C4-2B (cell line): ENCODE measurements around the gene STRN3.
A peak's percentile ranks its signal among the peaks of the same experiment; 100 is the strongest.

Experiments used
- H3K27ac ChIP-seq: fragments of 450-650 bp; 2 replicates; pipeline ENCODE4 v1.5.1; 2017
- CTCF ChIP-seq: fragments of 450-650 bp; conservative IDR thresholded peaks from 2 replicates; pipeline ENCODE4 v1.5.1; 2017; ENCODE audit warnings: mild to moderate bottlenecking
- ZFX ChIP-seq: fragments of 450-650 bp; IDR thresholded peaks from 2 replicates; pipeline ENCODE4 v1.6.1; 2017

STRN3 gene

GRCh38 chr14:30990770-30991169 lies 35.4 kb downstream of the STRN3 start:
- no peak overlapping the region for H3K27ac ChIP-seq

GRCh38 chr14:30988509-30988908 lies 37.7 kb downstream of the STRN3 start:
- H3K27ac ChIP-seq = no peak overlapping the region

More at GRCh38 chr14:30990770-30991169, 35.4 kb downstream of the STRN3 start:
- TF ChIP-seq CTCF = no peak
- TF ChIP-seq ZFX = no peak

GRCh38 chr14:30985796-30986195 lies 40.4 kb downstream of the STRN3 start:
- TF ChIP-seq CTCF (no peak), ZFX (no peak)

More at GRCh38 chr14:30988509-30988908, 37.7 kb downstream of the STRN3 start:
- TF ChIP-seq ZFX = no peak

GRCh38 chr14:30983858-30984257 lies 42.3 kb downstream of the STRN3 start:
- TF ChIP-seq CTCF (no peak), ZFX (no peak)
- no peak overlapping the region for H3K27ac ChIP-seq

More at GRCh38 chr14:30985796-30986195, 40.4 kb downstream of the STRN3 start:
- no peak overlapping the region for H3K27ac ChIP-seq

GRCh38 chr14:30982533-30982932 lies 43.6 kb downstream of the STRN3 start:
- H3K27ac ChIP-seq = no peak overlapping the region
- TF ChIP-seq ZFX (no peak), CTCF (no peak)

- TF ChIP-seq CTCF = no peak
- TF ChIP-seq ZFX = no peak
- H3K27ac ChIP-seq = no peak overlapping the region
Measured at GRCh38 chr14:30980980-30981379, 45.2 kb downstream of the STRN3 start.

- H3K27ac ChIP-seq = peak overlapping the region; percentile 8; the same call in 1 of the 2 replicates
- peak; percentile 86 for TF ChIP-seq CTCF
Measured at GRCh38 chr14:30980106-30980704, 46.0 kb downstream of the STRN3 start.

- TF ChIP-seq CTCF (no peak), ZFX (no peak)
- no peak overlapping the region for H3K27ac ChIP-seq
Measured at GRCh38 chr14:30977752-30978151, 48.4 kb downstream of the STRN3 start.
